Lower leg skin (tissue), 3 donors: ENCODE data around the gene LENEP.

ENCODE experiments used
- CTCF ChIP-seq, 3 donors: fragments of 450-650 bp; IDR thresholded peaks; one replicate each; pipeline ENCODE4 v1.5.1; 2016; ENCODE audit warnings: antibody characterized with exemption in 3 of 3, mild to moderate bottlenecking in 3 of 3, moderate library complexity in 2 of 3
- POLR2A ChIP-seq, 2 donors: fragments of 450-650 bp; IDR thresholded peaks; one replicate each; pipeline ENCODE4 v1.6.1; 2016 to 2017; ENCODE audit warnings: antibody characterized with exemption in 2 of 2, mild to moderate bottlenecking in 1 of 2, moderate library complexity in 1 of 2

- TF ChIP-seq CTCF (IDR thresholded peaks at IDR 0.05) (no peak), POLR2A (IDR thresholded peaks at IDR 0.05) (no peak)
Observed at GRCh38 chr1:155022927-155023236, 29.5 kb downstream of the LENEP start.
